ENCODE measurements around the gene KRT86.
"Not testable (repeated sequence)": the region's sequence is repeated elsewhere in the genome, so short reads cannot be mapped to it uniquely, and the experiment has no call there.

KRT86 gene

DNA sequence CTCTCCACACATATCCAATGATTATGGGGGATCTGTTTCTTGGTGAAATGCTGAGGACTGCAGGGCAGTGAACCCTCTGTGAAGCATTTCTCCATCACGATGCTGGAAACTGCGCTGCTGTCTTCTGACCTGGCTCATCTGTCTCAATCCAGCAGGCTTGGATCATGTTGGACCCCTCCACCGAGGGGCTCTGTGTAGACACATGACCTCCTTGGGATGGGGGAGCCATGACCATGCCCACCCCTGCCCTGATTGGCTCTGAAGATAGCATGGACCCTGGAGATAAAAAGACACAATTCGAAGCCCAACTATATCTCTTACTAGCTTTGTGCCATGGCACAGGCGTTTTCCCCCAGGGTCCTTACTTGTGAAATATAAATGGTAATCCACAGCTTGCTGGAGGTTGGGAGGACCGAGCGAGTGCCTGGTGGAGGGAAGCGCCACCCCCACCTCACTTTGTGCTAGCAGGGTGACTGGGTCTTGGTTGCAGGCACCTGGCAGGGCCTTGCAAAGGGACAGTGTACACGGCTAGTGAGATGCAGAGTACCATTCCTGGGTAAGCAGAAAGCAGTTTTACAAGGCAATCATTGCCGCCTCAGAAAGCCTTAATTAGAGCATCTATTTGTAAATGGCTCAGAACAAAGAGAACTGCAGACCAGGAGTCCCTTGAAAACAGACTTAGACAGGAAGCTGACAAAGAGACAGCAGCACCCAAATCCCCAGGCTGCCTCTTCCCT is 49.1 kb downstream of the KRT86 start:
- no peak for DNase-seq
- in situ Hi-C loops (cut with MboI; ENCODE audit: low pct_unique_long_range_greater_than_20kb, low sequenced_read_pairs) = no loop called here

DNA sequence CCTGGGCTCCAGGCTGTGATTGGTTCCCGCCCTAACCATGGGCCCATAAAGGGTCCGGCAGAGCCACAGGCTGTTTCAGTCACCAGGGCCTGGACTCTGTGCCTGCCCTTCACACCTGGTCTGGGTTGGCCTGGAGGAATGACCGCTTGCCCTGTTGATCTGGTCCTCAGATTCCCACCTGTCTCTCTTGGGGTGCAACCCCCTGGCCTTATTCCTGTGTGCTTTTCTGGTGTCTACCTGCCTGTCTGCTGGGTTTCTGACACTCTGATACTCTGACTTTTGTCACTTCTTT is 49.7 kb downstream of the KRT86 start:
- in situ Hi-C loops (cut with MboI; ENCODE audit: low pct_unique_long_range_greater_than_20kb, low sequenced_read_pairs) = no loop called here
- no peak for DNase-seq

DNA sequence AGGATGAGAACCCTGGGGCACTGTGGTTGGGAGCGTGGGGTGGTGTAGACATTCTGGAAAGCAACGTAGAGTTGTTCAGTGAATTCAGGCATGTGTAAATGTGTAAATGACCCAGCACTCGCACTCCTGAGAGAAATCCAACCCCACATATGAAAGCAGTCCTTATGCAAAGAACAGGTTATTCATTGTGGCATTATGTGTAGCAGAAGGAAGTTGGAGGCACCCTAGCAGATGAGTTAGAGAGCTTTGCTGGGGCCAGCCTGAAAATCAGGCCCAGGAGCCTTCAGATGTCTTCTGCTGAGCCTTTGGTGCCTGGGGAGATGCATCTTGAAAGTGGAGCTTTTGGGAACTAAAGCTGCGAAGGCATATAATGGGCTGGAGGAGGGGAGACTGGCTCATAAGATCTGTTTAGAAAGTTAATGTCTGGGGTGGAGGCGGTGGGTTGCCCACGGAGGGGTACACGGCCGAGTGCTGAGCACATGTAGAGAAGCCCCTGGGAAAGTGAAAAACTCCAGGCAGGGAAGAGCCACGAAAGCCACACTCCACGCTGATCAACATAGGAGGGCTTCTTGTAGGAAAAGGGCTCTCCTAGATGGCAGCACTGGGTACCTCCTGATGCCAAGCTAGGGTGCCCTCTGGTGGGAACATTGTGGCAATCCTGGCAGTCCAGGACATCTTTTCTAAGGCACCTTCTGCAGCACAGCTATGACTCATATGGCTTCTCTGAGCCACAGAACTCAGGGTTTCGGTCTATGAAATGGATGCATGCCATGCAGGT is 52.8 kb downstream of the KRT86 start:
- peak; percentile 79 for DNase-seq
- in situ Hi-C loops (cut with MboI; ENCODE audit: low pct_unique_long_range_greater_than_20kb, low sequenced_read_pairs) = no loop called here

DNA sequence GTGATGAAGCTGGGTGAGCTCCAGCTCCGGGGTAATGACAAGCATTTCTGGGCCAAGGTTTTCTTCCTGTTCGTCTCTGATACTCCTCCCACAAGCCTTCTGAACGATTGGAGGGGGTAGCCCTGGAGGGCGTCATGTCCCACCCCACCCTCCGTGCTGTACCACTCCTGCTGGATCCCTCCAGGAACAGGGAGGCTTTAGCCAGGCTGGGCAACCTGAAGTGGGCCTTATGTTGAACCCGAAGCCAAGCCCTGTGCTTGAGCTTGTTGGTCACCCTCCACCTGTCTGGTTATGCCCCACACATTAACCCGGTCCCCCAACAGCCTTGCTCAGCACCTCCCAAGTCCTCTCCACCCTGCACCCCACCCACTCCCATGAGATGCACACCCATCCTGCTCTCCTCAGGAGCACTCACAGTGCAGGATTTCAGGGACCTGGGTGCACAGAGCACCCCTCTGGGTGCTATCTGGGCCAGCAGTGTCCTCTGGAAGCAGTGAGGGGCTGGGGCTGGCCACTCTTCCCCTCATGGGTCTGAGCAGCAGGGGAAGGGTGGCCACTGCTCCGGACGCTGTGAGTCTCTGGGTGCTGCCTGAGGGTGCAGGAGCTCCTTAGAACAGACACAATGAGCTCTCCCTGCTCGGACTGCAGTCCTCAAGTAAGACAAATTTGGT is 53.5 kb downstream of the KRT86 start:
- in situ Hi-C loops (cut with MboI; ENCODE audit: low pct_unique_long_range_greater_than_20kb, low sequenced_read_pairs) = no loop called here
- no peak for DNase-seq

DNA sequence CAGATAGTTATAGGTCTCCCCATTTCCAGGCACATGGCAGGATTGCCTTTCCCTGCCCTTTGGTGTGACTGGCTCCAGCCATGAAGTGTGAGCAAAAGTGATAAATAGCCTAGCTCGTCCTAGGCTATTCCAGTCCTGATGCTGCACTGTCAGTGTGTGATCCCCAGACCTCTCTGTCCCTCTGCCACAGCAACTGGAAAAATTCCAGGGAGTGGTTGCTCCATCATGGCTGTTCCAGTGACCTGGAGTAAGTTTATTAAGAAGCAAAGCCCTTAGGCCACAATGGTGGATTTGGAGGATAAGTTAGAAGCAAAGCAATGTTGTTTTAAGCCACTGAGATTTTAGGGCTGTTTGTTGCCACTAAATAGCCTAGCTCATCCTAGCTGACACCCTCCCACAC is 56.6 kb downstream of the KRT86 start:
- in situ Hi-C loops (cut with MboI; ENCODE audit: low pct_unique_long_range_greater_than_20kb, low sequenced_read_pairs) = no loop called here
- no peak for DNase-seq

DNA sequence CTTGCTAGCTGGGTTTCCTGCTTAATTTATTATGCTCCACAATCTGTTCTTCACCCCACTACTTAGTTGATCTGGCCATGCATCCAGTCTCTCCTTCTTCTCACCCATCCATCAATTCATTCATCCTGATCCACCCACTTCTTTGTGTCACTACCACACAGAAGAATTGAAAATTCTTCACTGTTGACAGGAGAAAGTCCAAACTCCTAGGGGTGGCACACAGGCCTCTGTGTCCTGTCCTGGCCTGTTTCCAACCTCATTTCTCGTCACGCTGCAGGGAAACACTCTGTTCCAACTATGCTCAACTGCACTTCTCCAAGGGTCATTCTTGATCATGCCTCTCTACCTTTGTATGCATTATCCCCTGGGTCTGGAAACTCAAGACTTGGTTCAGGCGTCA is 57.4 kb downstream of the KRT86 start:
- in situ Hi-C loops (cut with MboI; ENCODE audit: low pct_unique_long_range_greater_than_20kb, low sequenced_read_pairs) = no loop called here
- DNase-seq = no peak

DNA sequence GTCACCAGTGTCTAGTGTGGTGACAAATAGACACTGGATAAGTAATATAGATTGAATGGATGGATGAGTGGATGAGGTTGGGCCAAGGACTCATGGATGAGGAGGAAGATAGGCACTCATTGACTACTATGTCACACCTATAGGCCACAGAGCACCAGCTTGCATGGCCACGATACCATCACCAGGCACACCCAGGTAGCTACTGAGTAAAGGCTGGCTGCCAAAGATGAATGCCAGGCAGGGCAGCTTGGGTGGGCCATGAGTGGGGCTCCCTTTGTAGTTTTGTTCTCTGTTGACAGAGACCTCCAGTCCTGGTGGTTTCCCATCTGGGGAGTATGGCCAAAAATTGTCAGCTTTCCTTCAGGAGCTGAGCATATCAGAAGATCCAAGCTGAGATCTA is 57.9 kb downstream of the KRT86 start:
- no peak for DNase-seq
- in situ Hi-C loops (cut with MboI; ENCODE audit: low pct_unique_long_range_greater_than_20kb, low sequenced_read_pairs) = no loop called here

DNA sequence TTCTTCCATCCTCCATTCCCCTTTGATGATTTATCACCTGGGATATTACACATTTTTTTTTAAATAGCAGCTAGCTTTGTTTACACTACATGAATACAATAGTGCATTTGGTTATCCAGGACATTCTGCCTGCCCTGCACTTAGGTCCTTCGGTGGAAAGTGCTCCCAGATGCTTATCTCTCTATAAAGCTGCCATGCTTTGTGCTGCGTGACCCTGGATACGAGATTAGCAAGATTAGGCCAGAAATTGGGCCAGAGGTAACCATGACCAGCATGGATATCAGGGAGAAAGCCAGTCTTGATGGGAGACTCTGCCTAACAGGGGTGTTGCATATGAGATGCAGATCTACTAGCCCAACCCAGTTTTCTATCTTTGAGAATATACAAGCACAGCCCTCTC is 58.9 kb downstream of the KRT86 start:
- no peak for DNase-seq
- in situ Hi-C loops (cut with MboI; ENCODE audit: low pct_unique_long_range_greater_than_20kb, low sequenced_read_pairs) = no loop called here

DNA sequence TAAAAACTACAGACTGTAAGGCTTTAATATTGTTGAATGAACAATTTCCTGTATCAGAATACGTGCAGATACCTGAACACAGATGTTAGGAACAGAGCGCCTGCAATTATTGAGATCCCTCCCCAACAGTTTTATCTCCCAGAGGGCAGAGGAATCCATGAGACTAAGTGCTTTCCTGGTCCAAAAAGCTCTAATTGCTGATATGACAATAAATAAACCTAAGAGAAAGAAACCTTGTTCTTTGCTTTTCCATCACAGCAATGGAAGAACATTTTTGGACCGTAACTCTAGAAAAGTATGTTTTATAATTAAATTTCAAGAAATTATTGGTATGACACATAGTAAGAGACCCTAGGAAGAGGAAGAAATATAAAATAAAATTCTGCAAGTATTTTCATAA is 59.7 kb downstream of the KRT86 start:
- in situ Hi-C loops (cut with MboI; ENCODE audit: low pct_unique_long_range_greater_than_20kb, low sequenced_read_pairs) = no loop called here
- DNase-seq = no peak

DNA sequence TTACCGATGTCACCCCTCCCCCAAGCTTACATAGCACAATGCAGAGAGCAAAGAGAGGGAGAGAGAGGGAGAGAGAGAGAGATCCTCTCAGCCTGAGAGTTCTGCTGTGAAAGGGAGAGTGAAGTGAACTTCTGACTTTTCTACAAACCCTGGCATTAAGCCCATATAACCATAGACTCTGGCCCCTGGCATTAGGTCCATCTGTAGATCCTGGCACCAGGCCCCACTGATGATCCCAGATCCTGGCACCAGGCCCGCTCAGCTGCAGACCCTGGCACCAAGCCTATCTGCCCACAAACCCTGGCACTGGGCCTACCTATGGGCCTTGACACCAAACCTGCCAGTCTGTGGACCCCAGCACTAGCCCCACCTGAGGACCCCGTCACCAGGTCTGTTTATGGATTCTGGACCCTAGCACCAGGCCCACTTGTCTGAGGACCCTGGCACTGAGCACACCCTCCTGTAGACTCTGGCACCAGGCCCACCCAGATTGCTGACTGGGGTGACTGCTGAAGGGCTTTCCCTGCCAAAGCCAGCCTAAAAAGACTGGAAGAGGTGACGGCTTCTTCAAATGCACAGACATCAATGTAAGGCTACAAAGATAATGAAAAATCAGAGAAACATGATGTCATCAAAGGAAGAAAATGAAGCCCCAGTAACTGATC is 61.3 kb downstream of the KRT86 start:
- DNase-seq = no peak
- in situ Hi-C loops (cut with MboI; ENCODE audit: low pct_unique_long_range_greater_than_20kb, low sequenced_read_pairs) = no loop called here

DNA sequence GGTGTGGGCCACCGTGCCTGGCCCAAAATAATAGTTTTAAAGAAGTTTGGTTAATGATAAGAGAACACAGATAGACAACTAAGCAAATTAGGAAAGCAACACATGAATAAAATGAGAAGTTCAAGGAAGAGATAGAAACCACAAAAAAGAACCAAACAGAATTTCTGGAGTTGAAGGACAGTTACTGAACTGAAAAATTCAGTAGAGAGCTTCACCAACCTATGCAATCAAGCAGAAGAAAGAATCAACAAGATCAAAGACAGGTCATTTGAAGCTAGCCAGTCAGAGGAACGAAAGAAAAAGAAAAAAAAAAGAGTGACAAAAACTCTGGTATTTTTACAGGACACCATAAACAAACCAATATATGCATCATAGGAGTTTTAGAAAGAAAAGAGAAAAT is 62.2 kb downstream of the KRT86 start:
- in situ Hi-C loops (cut with MboI; ENCODE audit: low pct_unique_long_range_greater_than_20kb, low sequenced_read_pairs) = no loop called here
- DNase-seq = no peak

DNA sequence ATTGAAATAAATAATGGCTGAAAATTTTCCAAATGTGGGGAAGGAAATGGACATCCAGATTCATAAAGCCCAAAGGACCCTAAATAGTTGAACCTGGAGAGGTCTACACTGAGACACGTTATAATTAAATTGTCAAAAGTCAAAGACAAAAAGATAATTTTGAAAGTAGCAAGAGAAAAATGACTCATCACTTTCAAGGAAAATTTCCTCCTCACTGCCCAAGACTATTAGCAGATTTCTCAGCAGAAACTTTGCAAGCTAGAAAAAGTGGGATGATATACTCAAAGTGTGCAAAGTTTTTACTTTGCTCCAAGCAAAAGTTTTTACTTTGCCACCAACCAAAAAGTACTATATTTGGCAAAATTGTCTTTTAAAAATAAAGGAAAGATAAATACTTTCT is 62.6 kb downstream of the KRT86 start:
- no peak for DNase-seq
- in situ Hi-C loops (cut with MboI; ENCODE audit: low pct_unique_long_range_greater_than_20kb, low sequenced_read_pairs) = no loop called here

DNA sequence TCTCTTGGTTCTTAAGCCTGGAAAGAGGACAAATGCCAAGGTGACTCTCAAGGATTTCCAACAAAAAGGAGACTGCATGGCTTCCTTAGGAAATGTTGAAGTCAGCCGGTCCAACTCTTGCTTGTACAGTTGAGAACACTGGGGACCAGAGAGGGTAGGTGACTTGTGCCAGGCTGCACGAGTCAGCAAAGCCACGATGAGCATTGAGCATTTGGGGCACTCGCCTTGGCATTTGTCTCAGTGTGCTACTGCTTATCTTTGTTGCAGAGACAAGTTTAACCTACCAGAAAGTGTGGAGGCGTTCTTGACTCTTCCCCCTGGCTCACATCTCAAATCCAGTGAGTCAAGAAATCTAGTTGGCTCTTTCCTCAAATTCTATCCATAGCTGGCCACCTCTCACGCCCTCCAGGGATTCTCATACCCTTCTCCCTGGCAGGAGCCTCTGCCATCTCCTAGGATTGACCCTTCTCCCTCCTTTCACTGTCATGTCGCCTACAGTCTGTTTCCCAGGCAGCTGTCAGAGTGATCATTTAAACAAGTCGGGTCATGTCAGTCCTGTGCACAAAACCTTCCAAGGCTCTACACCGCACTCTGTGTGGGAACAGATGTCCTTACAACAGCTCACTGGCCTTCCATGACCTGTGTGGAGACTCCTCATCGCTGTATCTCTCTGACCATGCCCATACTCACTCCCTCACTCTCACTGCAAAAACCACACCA is 64.0 kb downstream of the KRT86 start:
- in situ Hi-C loops (cut with MboI; ENCODE audit: low pct_unique_long_range_greater_than_20kb, low sequenced_read_pairs) = no loop called here
- DNase-seq = no peak

DNA sequence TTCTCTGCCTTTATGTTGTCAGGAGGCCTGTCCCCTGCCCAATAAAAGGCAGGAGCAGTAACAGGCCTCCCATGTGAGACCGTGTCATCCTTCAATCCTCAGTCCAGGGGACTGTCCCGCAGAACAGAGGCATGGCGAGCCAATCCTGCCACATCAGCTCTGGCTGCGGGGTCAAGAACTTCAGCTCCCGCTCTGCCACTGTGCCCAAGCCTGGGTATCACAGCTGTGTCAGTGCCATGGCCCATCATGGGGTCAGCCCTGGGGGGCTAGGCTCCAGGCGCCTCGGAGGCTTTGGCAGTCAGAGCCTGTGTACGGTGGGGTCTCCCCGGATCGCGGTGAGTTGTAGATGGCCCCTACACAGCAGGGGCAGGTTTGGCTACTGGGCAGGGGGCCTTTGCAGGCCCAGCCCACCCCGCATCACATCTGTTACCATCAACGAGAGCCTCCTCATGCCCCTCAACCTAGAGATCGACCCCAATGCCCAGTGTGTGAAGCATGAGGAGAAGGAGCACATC is 66.7 kb downstream of the KRT86 start:
- in situ Hi-C loops (cut with MboI; ENCODE audit: low pct_unique_long_range_greater_than_20kb, low sequenced_read_pairs) = no loop called here
- no peak for DNase-seq

DNA sequence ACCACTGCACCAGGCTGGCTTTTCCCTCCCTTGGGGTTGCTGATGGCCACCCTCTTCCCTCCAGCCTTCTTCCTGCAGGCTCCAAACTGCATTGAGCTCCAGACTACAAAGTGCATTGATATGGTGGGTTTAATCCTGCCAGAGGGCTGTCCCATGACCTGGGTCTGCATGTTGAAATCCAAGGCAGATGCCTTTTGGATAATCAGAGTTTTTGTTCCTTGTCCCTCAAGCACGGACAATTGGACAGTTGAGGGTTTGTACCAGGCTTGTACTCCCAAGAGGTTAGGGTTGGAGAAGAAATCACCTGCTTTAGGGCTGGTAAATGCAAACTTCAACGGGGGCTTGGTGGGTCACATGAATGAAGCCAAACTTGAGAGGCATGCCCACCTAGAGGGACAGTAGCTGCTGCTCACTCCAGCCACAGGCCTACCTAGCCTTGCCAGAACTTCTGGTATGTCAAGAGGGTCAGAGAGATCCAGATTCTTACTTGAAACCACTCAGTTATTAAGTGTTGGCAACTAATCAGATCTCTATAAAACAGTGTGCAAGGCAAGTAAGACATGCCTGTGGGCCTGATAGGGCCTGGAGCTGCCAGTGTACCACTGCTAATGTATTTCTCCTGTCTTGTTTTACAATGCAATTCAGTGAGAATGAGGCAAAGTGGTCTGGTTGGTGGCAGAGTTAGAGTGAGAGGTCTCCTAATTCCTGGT is 68.5 kb downstream of the KRT86 start:
- in situ Hi-C loops (cut with MboI; ENCODE audit: low pct_unique_long_range_greater_than_20kb, low sequenced_read_pairs) = no loop called here
- no peak for DNase-seq

DNA sequence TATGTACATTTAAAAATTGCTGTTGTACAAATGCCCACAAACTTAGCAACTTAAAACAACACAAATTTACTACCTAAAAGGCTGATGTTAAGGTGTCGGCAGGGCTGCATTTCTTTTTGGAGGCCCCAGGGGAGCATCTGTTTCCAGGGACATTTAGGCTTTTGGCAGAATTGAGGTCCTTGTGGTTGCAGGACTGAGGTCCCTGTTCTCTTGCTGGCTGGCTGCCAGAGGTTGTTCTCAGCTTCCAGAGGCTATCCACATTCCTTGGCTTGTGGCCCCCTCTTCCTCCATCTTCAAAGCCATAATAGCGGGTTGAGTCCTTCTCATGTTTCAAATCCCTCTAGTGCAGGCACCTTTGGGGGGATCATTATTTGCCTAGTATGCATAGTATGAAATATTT is 69.1 kb downstream of the KRT86 start:
- in situ Hi-C loops (cut with MboI; ENCODE audit: low pct_unique_long_range_greater_than_20kb, low sequenced_read_pairs) = no loop called here
- DNase-seq = no peak

DNA sequence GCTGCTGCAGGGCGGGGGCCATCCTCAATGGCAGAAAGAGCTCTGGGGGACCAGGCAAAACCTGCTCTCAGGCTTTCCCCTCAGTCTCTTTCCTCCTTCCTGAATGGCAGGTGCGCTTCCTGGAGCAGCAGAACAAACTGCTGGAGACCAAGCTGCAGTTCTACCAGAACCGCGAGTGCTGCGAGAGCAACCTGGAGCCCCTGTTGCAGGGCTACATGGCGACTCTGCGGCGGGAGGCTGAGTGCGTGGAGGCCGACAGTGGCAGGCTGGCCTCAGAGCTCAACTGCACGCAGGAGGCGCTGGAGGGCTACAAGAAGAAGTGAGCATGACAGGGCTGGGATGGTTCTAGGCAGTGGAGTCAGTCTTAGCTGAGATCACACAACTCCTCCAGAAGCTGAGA is 69.7 kb downstream of the KRT86 start:
- in situ Hi-C loops (cut with MboI; ENCODE audit: low pct_unique_long_range_greater_than_20kb, low sequenced_read_pairs) = no loop called here
- no peak for DNase-seq

DNA sequence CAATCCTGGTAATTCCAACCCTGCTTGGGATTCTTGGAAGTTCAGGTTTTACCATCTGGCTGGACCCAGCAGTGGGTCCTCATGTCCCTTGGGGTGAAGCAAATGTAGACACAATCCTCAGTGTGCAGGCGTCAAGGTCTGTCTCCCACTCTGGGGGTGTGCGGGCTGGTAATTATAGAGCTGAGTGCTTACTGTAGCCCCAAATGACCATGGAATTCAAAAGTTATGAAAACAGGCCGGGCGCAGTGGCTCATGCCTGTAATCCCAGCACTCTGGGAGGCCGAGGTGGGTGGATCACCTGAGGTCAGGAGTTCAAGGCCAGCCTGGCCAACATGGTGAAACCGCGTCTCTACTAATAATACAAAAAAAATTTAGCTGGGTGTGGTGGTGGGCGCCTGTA is 70.6 kb downstream of the KRT86 start:
- in situ Hi-C loops (cut with MboI; ENCODE audit: low pct_unique_long_range_greater_than_20kb, low sequenced_read_pairs); DNase-seq: not testable (repeated sequence)

DNA sequence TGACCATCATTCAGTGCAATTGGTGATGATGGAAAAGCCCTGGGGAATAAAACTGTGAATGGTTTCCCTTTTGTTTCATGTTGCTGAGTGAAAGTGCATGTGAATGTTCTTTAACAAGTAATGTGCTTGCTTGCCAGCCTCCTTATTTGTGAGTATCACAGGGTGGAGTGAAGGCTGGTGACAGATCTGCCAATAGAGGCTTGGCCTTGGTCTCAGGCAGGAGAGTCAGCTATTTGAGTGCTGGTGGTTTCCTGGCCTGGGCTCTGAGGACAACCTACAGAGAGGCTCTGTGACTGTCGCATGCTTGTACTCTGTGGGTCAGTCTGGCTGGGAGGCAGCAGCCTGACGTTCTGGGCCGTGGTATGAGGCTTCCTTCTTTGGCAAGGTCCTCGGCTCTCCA is 72.1 kb downstream of the KRT86 start:
- DNase-seq = no peak
- in situ Hi-C loops (cut with MboI; ENCODE audit: low pct_unique_long_range_greater_than_20kb, low sequenced_read_pairs) = no loop called here
